SK-N-MC (cell line): ENCODE data around the gene MRPL41.
"Not testable (repeated sequence)": the region's sequence is repeated elsewhere in the genome, so short reads cannot be mapped to it uniquely, and the experiment has no call there.

Experiments
- DNase-seq: peaks from one replicate; pipeline ENCODE4 v3.0.0-alpha.2; 2011; ENCODE audit warnings: low read depth, low spot score
- H3K27ac ChIP-seq: fragments of 200-600 bp; sonication (generic); 2 replicates; pipeline ENCODE4 v1.5.1; 2016; ENCODE audit warnings: mixed run types
- H3K36me3 ChIP-seq: fragments of 200-600 bp; sonication (generic); 2 replicates; pipeline ENCODE4 v1.6.1; 2017; ENCODE audit warnings: antibody characterized with exemption, low read length, mixed read lengths; ENCODE audit not compliant: insufficient read depth
- H3K4me3 ChIP-seq: fragments of 200-600 bp; sonication (generic); 2 replicates; pipeline ENCODE4 v1.5.1; 2016
- H3K9ac ChIP-seq: fragments of 200-600 bp; sonication (generic); 2 replicates; pipeline ENCODE4 v1.8.0; 2017; ENCODE audit warnings: mixed run types, mixed read lengths; ENCODE audit not compliant: insufficient read length
- H3K9me3 ChIP-seq: fragments of 200-600 bp; sonication (generic); 2 replicates; pipeline ENCODE4 v1.6.1; 2017; ENCODE audit warnings: low read depth, mild to moderate bottlenecking, antibody characterized with exemption, low read length, moderate library complexity, mixed read lengths
- EZH2 ChIP-seq: fragments of 200-600 bp; sonication (generic); IDR thresholded peaks from one replicate; pipeline ENCODE4 v1.6.1; 2017; ENCODE audit warnings: antibody characterized with exemption
- FOXP2 ChIP-seq: optimal IDR thresholded peaks from 2 replicates; pipeline ENCODE3; 2011; ENCODE audit warnings: mild to moderate bottlenecking, moderate library complexity; ENCODE audit not compliant: insufficient read depth; ENCODE audit errors: extremely low read length, control extremely low read depth
- POLR2AphosphoS5 ChIP-seq: IDR thresholded peaks from 2 replicates; pipeline ENCODE4 v1.6.1; 2012; ENCODE audit warnings: mild to moderate bottlenecking, low read depth, low read length, borderline replicate concordance

Gene MRPL41

DNA sequence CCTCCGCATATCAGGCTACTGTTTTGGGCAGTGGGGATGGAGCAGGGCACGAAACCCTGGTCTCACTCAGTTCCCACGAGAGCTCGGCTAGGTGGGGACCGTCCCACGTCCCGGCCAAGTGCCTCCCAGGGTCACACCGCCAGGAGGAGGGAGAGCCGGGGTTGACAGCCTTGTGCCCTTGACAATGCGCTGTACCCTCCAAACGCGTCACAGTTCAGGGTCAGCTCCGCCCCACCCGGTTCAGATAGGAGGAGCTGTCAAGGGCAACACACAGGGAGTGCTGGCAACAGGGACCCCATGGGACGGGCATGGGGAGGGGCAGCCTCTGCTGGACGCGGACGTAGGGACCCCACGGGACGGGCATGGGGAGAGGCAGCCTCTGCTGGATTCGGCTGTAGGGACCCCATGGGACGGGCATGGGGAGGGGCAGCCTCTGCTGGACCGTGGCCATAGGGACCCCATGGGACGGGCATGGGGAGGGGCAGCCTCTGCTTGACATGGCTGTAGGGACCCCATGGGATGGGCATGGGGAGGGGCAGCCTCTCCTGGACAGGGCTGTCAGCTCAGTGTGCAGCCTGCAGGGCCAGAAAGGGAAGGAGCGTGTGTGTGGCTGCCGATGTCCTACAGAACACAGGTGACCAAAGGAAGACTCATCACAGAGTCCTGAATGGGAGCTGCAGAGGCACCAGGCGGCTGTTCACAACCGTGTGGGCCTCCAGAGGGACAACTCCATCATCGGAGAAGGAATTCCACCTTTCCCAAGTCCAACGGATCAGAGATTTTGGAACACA is 30.9 kb upstream of the MRPL41 start:
- no peak for TF ChIP-seq FOXP2
- no peak for TF ChIP-seq POLR2AphosphoS5
- no peak for TF ChIP-seq EZH2
- no peaks in the 10 kb centered on the region for H3K9me3 ChIP-seq
- no peak overlapping the region for H3K4me3 ChIP-seq
- no peak overlapping the region for H3K9ac ChIP-seq
- DNase-seq: no peak
- no peak overlapping the region for H3K27ac ChIP-seq
- no peaks in the 10 kb centered on the region for H3K36me3 ChIP-seq

DNA sequence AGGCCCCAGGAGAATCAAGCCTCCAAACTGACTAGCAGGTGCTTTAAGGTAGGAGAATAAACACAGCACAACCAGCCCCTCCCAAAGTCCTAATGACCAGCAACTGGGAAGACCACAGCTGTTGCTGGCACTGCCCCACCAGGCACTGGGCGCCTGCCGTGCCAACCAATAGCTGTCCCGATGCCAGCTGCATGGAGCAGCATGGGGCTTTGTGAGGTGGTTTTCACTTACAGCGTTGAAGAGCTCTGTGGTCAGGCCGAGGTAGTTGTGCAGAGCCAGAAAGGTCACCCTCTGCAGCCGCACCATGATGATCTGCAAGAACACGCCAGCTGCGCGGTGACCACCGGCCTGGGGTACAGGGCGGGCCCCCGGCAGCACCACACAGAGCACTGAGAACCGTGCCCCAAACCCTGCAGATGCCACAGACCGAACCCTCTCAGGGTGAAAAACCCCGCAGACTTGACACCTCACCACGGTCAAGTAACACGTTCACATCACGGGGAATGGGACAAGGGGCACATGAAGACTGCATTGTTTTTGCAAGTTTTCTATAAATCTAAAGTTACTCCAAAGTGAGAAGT is 30.2 kb upstream of the MRPL41 start:
- H3K27ac ChIP-seq: no peak overlapping the region
- no peak for DNase-seq
- no peak for TF ChIP-seq POLR2AphosphoS5
- no peak for TF ChIP-seq EZH2
- no peak for TF ChIP-seq FOXP2
- H3K9me3 ChIP-seq: no peaks in the 10 kb centered on the region
- no peak overlapping the region for H3K4me3 ChIP-seq
- H3K9ac ChIP-seq: no peak overlapping the region
- H3K36me3 ChIP-seq: no peaks in the 10 kb centered on the region

DNA sequence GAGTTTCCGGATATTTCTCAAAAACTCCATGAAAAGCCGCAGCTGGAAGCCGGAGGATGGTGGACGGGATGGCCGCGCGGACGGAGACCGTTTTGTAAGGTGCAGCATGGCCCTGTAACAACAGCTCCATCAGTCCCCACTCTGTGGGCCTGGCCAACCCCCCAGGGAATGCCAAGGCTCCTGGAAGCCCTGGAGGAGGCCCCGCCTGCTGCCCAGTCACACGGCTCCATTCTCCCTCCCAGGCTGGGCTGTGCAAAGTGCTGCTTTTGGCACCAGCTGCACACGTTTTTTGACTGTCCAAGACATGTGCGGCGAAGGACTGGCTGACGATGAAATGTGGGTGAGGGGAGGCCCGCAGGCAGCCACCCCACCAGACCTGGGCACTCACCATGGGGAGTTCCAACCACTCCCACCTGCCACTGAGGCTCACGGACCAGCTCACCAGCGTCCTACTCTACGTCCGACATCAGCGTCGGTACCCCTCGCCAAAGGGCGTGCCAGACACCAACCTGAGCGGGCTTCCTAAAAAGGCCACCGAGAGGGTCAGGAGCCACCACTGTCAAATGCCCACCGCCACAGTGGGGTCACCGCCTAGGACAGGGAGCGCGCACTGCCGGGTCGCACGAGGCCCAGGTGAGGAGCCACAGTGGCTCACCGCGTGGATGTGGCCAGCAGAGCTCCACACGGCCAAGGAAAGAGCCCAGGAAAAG is 28.8 kb upstream of the MRPL41 start:
- H3K36me3 ChIP-seq: no peaks in the 10 kb centered on the region
- H3K27ac ChIP-seq: no peak overlapping the region
- H3K9me3 ChIP-seq: no peaks in the 10 kb centered on the region
- TF ChIP-seq POLR2AphosphoS5 (no peak), FOXP2 (no peak), EZH2 (no peak)
- no peak for DNase-seq
- H3K4me3 ChIP-seq: no peak overlapping the region
- H3K9ac ChIP-seq: no peak overlapping the region

DNA sequence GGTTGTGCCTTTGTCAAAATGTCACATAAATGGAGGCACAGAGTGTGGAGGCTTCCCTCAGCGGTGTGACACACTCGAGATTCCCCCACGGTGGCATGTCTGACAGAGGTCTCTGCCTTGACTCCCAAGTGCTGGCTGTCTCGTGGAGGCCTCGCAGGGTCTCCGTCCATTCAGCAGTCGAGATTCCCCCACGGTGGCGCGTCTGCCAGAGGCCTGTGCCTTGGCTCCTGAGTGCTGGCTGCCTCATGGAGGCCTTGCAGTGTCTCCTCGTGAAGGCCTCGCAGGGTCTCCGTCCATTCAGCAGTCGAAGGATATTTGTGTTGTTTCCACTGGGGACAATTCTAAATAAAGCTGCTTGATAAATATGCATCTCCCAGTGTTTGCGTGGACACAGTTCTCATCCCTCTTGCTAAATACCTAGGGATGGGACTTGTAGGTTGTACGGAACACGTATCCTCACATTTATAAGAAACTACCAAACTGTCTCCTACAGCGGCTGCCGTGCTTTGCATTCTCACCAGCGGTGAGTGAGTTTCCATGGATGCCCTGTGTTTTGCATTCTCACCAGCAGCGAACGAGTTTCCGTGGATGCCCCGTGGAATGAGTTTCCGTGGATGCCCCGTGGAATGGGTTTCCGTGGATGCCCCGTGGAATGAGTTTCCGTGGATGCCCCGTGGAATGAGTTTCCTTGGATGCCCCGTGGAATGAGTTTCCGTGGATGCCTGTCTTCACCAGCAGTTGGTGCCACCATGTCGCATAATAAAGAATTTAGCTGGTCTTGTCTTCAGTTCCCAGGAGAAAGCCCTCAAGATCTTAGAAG is 27.3 kb upstream of the MRPL41 start:
- DNase-seq: no peak
- no peak overlapping the region for H3K4me3 ChIP-seq
- no peak for TF ChIP-seq POLR2AphosphoS5
- no peak for TF ChIP-seq EZH2
- no peak for TF ChIP-seq FOXP2

DNA sequence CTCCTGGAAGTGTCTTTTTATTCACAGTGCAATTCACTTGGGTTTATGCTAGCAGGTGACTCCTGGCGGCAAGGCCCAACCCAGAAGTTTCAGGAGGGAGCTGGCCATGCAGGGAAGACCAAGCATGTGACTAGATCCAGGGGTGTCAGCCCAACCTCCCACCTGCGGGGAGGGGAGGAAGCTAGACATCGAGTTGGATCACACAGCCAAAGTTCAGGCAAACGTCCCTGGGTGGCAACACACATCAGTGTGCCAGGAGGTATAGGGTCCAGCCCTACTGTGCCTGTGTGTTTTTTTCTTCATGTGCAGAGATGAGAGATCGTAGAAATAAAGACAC is 26.7 kb upstream of the MRPL41 start:
- Histone ChIP-seq H3K9ac (no peak overlapping the region), H3K27ac (no peak overlapping the region), H3K36me3 (no peaks in the 10 kb centered on the region), H3K9me3 (no peaks in the 10 kb centered on the region), H3K4me3 (no peak overlapping the region)
- TF ChIP-seq FOXP2 (no peak), EZH2 (no peak), POLR2AphosphoS5 (no peak)
- no peak for DNase-seq

More for the DNA sequence above, 27.3 kb upstream of the MRPL41 start:
- H3K36me3 ChIP-seq: no peaks in the 10 kb centered on the region
- H3K9ac ChIP-seq: no peak overlapping the region
- H3K9me3 ChIP-seq: no peaks in the 10 kb centered on the region
- no peak overlapping the region for H3K27ac ChIP-seq

DNA sequence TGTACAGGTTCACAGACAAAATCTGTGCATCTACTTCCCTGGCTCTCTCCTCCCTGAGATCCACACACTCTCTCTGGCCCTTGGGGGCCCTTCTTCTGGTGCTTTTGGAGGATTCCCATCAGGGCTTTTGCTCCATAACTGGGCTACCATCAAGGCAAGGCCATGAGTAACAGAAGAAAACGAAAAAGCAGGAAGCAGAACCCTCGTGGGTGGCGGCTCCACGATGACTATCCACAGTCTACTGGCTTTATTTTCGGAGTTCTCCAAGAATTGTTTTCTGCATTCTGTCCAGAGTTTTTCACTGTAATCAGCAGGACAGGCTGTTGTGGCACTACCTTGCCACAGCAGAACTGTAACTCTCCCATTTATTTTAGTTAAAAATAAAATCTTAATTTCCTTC is 21.3 kb upstream of the MRPL41 start:
- H3K9ac ChIP-seq: no peak overlapping the region
- H3K36me3 ChIP-seq: no peaks in the 10 kb centered on the region
- H3K27ac ChIP-seq: no peak overlapping the region
- TF ChIP-seq FOXP2 (no peak), POLR2AphosphoS5 (no peak), EZH2 (no peak)
- no peak overlapping the region for H3K4me3 ChIP-seq
- DNase-seq: no peak
- H3K9me3 ChIP-seq: no peaks in the 10 kb centered on the region

DNA sequence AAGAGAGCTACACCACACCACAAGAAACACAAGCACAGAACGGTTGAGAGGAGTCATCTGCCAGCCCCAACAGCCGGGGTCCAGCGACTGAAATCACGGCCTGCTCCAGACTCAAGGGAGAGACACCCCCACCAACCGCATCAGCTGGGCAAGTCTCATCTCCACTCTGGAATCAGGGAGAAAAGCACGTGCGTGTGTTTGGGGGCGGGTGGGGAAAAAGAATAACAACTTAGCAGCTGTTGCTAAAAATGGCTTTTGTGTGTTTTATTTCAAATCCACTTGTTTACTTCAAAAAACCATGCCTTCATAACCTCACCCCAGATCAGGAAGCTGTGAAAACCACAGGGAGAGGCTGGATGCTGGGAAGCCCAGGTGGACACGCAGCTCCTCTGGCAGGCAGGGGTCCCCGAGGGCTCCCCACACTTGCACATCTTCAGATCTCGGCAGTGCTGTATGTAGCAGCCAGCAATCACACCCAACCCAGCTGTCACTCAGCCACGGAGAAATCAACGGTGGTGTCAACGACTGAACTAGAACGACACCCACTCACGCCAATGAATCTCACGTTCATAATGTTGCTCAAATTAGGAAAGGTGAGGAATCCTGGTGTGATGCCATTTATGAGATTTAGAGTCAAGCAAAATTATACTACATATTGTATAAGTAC is 20.4 kb upstream of the MRPL41 start:
- Histone ChIP-seq H3K36me3 (no peaks in the 10 kb centered on the region), H3K9ac (no peak overlapping the region), H3K9me3 (no peaks in the 10 kb centered on the region), H3K27ac (no peak overlapping the region; the same call in 1 of the 2 replicates), H3K4me3 (no peak overlapping the region)
- TF ChIP-seq FOXP2 (no peak), EZH2 (no peak), POLR2AphosphoS5 (no peak)
- DNase-seq: no peak

DNA sequence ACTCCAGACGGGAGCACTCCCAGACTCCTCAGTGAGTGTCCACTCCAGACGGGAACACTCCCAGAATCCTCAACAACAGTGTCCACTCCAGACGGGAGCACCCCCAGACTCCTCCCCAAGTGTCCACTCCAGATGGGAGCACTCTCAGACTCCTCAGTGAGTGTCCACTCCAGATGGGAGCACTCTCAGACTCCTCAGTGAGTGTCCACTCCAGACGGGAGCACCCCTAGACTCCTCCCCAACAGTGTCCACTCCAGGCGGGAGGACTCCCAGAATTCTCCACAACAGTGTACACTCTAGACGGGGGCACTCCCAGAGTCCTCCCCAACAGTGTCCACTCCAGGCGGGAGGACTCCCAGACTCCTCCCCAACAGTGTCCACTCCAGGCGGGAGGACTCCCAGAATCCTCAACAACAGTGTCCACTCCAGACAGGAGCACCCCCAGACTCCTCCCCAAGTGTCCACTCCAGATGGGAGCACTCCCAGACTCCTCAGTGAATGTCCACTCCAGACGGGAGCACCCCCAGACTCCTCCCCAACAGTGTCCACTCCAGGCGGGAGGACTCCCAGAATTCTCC is 18.7 kb upstream of the MRPL41 start:
- H3K4me3 ChIP-seq, H3K36me3 ChIP-seq, H3K9ac ChIP-seq, DNase-seq, H3K9me3 ChIP-seq, H3K27ac ChIP-seq: not testable (repeated sequence)
